SKM-1 (cell line): ENCODE measurements around the gene PPT1.
"Not testable (repeated sequence)": the region's sequence is repeated elsewhere in the genome, so short reads cannot be mapped to it uniquely, and the experiment has no call there.

Experiments
- DNase-seq: peaks from one replicate; lab custom pipeline; 2025; ENCODE audit not compliant: unreplicated experiment; lab: John Stamatoyannopoulos, UW

PPT1 gene

GRCh38 chr1:40092706-40093639, 4.1 kb downstream of the PPT1 start:
- DNase-seq: no peak

GRCh38 chr1:40092241-40092640, 4.8 kb downstream of the PPT1 start:
- DNase-seq: no peak

GRCh38 chr1:40090652-40091355, 6.2 kb downstream of the PPT1 start:
- no peak for DNase-seq

- not testable (repeated sequence) for DNase-seq
Measured at GRCh38 chr1:40084750-40085149, 12.3 kb downstream of the PPT1 start.

GRCh38 chr1:40081871-40082270, 15.2 kb downstream of the PPT1 start:
- peak; percentile 9 for DNase-seq

- DNase-seq: no peak
Measured at GRCh38 chr1:40079774-40080400, 17.2 kb downstream of the PPT1 start.

- DNase-seq: peak; percentile 55
Measured at GRCh38 chr1:40078512-40079333, 18.3 kb downstream of the PPT1 start.

- DNase-seq: no peak
Measured at GRCh38 chr1:40076895-40077312, 20.1 kb downstream of the PPT1 start.

GRCh38 chr1:40075266-40075665, 21.8 kb downstream of the PPT1 start:
- DNase-seq: no peak

GRCh38 chr1:40073062-40073461, 24.0 kb downstream of the PPT1 start:
- no peak for DNase-seq

- no peak for DNase-seq
Measured at GRCh38 chr1:40072142-40072541, 24.9 kb downstream of the PPT1 start.

GRCh38 chr1:40067851-40068250, 29.2 kb downstream of the PPT1 start:
- DNase-seq: no peak

- DNase-seq: no peak
Measured at GRCh38 chr1:40067023-40067422, 30.0 kb downstream of the PPT1 start.

- DNase-seq: peak; percentile 90
Measured at GRCh38 chr1:40064797-40065499, 32.1 kb downstream of the PPT1 start.

- peak; percentile 22 for DNase-seq
Measured at GRCh38 chr1:40059960-40060750, 36.9 kb downstream of the PPT1 start.

GRCh38 chr1:40059338-40059959, 37.6 kb downstream of the PPT1 start:
- peak; percentile 85 for DNase-seq

GRCh38 chr1:40058453-40059337, 38.4 kb downstream of the PPT1 start:
- no peak for DNase-seq

- DNase-seq: no peak
Measured at GRCh38 chr1:40058097-40058452, 39.0 kb downstream of the PPT1 start.
